HepG2 (cell line): ENCODE measurements around the gene KLHL17. TPM values are rescaled to one million over a fixed set of nuclear protein-coding genes. Genes with fewer than 3 reads are reported as not detected.

Experiments
- ATAC-seq: fragments of 200-7000 bp; cut with Tn5 transposase; 3 replicates; pipeline ENCODE4 v1.9.1; 2020; ENCODE audit warnings: mild to moderate bottlenecking, moderate library complexity
- BruUV-seq: library from RNA; stranded (reverse); fragments of 400-500 nt; replicated peaks from 2 replicates; lab custom pipeline; 2021; lab: Mats Ljungman, UMichigan
- CTCF ChIA-PET: fragments of 300-600 bp; formaldehyde crosslinking; extraction: SDS; loops from one replicate; lab custom pipeline; 2021; ENCODE audit warnings: low total read pairs, inconsistent platforms, low intra/inter-chr PET ratio; lab: Yijun Ruan, JAX
- POLR2A ChIA-PET: fragments of 350-600 bp; sonication (Branson Sonifier 250); formaldehyde crosslinking; loops from one replicate; lab custom pipeline; 2020; ENCODE audit warnings: antibody characterized with exemption, inconsistent platforms; lab: Yijun Ruan, JAX
- DNase-seq: peaks from one replicate; pipeline ENCODE4 v3.0.0-alpha.2; 2015; ENCODE audit warnings: low spot score
- FAIRE-seq: peaks from 3 replicates; lab custom pipeline; 2011; peaks lifted over from hg19 to GRCh38; lab: Jason Lieb, UNC
- H2AFZ ChIP-seq: one replicate; pipeline ENCODE4 v1.6.1; 2011; ENCODE audit warnings: low read length, inconsistent platforms
- H3K27ac ChIP-seq: fragments of 300-600 bp; 3 replicates; pipeline ENCODE4 v1.8.0; 2011; ENCODE audit warnings: mixed run types, mild to moderate bottlenecking, mixed read lengths, low read length, inconsistent platforms; ENCODE audit not compliant: insufficient read depth; ENCODE audit errors: extremely low read length
- H3K27me3 ChIP-seq, 2 experiments: fragments of 200-600 bp in 1 of 2; 2 replicates in 1 of 2; 3 replicates in 1 of 2; pipeline versions ENCODE4 v1.6.0 to v1.8.0; 2011; ENCODE audit warnings: low read length in 2 of 2, mild to moderate bottlenecking in 2 of 2, moderate library complexity in 2 of 2, inconsistent platforms in 1 of 2; ENCODE audit not compliant: insufficient read depth in 2 of 2, control insufficient read depth in 1 of 2
- H3K36me3 ChIP-seq, 2 experiments: fragments of 200-600 bp in 1 of 2; replicated peaks in 1 of 2; 2 replicates in 1 of 2; 3 replicates in 1 of 2; pipeline versions ENCODE4 v1.5.1 to v1.8.0; 2011; ENCODE audit warnings: low read length in 2 of 2, inconsistent platforms in 1 of 2; ENCODE audit not compliant: insufficient read depth in 2 of 2, control insufficient read depth in 1 of 2
- H3K4me1 ChIP-seq: 2 replicates; pipeline ENCODE4 v1.5.1; 2012; ENCODE audit warnings: low read length, inconsistent platforms; ENCODE audit not compliant: insufficient read depth
- H3K4me2 ChIP-seq: 2 replicates; pipeline ENCODE4 v1.6.0; 2011; ENCODE audit warnings: low read depth, low read length, inconsistent platforms
- H3K4me3 ChIP-seq, 3 experiments: fragments of 200-600 bp in 1 of 3; sonication (generic), shearing (Covaris generic) in 1 of 3; replicated peaks in 1 of 3; 2 replicates each; pipeline ENCODE4 v1.5.1; 2011 to 2016; ENCODE audit warnings: low read length in 3 of 3, inconsistent platforms in 2 of 3, low read depth in 2 of 3, mild to moderate bottlenecking in 2 of 3, control low read depth in 1 of 3, mixed read lengths in 1 of 3; ENCODE audit not compliant: insufficient read depth in 1 of 3
- H3K79me2 ChIP-seq: one replicate; pipeline ENCODE4 v1.6.1; 2011; ENCODE audit warnings: low read length, inconsistent platforms; ENCODE audit not compliant: insufficient read depth
- H3K9ac ChIP-seq: 2 replicates; pipeline ENCODE4 v1.6.0; 2011; ENCODE audit warnings: mild to moderate bottlenecking, low read depth, low read length, inconsistent platforms; ENCODE audit not compliant: insufficient read depth
- H3K9me3 ChIP-seq: 2 replicates; pipeline ENCODE4 v1.5.1; 2012; ENCODE audit warnings: mild to moderate bottlenecking, low read length
- H4K20me1 ChIP-seq: 2 replicates; pipeline ENCODE4 v1.6.0; 2011; ENCODE audit warnings: inconsistent platforms, mild to moderate bottlenecking, low read length, moderate library complexity; ENCODE audit not compliant: insufficient read depth
- ADNP ChIP-seq: sonication (generic); formaldehyde crosslinking; IDR thresholded peaks from 2 replicates; pipeline ENCODE4 v1.4.0; 2020; ENCODE audit warnings: missing genetic modification reagents
- AGO2 ChIP-seq: fragments of 200-400 bp; formaldehyde crosslinking; optimal IDR thresholded peaks from 2 replicates; pipeline ENCODE3; 2017; ENCODE audit warnings: mild to moderate bottlenecking, low read depth, low read length, moderate library complexity
- BORCS8-MEF2B ChIP-seq: sonication (generic); formaldehyde crosslinking; IDR thresholded peaks from 2 replicates; pipeline ENCODE4 v1.8.0; 2022; ENCODE audit warnings: mild to moderate bottlenecking, missing genetic modification reagents
- GABPA ChIP-seq, 2 experiments: IDR thresholded peaks; 2 replicates each; pipeline ENCODE4 v1.6.1; 2011 to 2016; ENCODE audit warnings: low read depth in 2 of 2, low read length in 1 of 2, missing biosample characterization in 1 of 2, missing genetic modification characterization in 1 of 2
- KLF11 ChIP-seq: IDR thresholded peaks from 2 replicates; pipeline ENCODE4 v1.6.1; 2016; ENCODE audit warnings: missing compliant biosample characterization
- PCBP2 ChIP-seq: fragments of 200-400 bp; formaldehyde crosslinking; optimal IDR thresholded peaks from 2 replicates; pipeline ENCODE3; 2018; ENCODE audit warnings: low read length, low read depth; ENCODE audit not compliant: poor library complexity, severe bottlenecking
- SYNCRIP ChIP-seq: fragments of 200-400 bp; formaldehyde crosslinking; IDR thresholded peaks from 2 replicates; pipeline ENCODE4 v1.6.1; 2018; ENCODE audit warnings: mild to moderate bottlenecking, low read depth, low read length; ENCODE audit not compliant: insufficient read depth
- YEATS4 ChIP-seq: sonication (generic); formaldehyde crosslinking; IDR thresholded peaks from 2 replicates; pipeline ENCODE4 v1.4.0; 2020; ENCODE audit warnings: missing genetic modification reagents, borderline replicate concordance
- ZNF12 ChIP-seq: sonication (generic); formaldehyde crosslinking; IDR thresholded peaks from 2 replicates; pipeline ENCODE4 v1.5.0; 2020; ENCODE audit warnings: missing genetic modification reagents
- ZNF792 ChIP-seq: IDR thresholded peaks from 2 replicates; pipeline ENCODE4 v1.6.1; 2016
- WGBS: methylation state at CpG from one replicate; pipeline ENCODE4 v1.1.6; 2017; ENCODE audit warnings: low lambda C conversion rate; 5-methylcytosine and 5-hydroxymethylcytosine counted together
- in situ Hi-C: cut with HindIII; loops from 2 replicates; pipeline ENCODE4 v1.10.0; 2017; ENCODE audit warnings: low pct_unique_long_range_greater_than_20kb; ENCODE audit not compliant: extremely low pct_ligation_motif_present
- intact Hi-C: fragments of 100-400 bp; cut with micrococcal nuclease; formaldehyde crosslinking; loops from one replicate; pipeline ENCODE4 v1.10.0; 2022; ENCODE audit not compliant: unreplicated experiment
- polyA plus RNA-seq, 8 experiments: library from polyadenylated mRNA; depleted of rRNA in 3 of 8; stranded (reverse) in 7 of 8; unstranded in 1 of 8; fragments of >200 nt; fragmentation: Illumina TruSeq in 4 of 8; extraction: Trizol in 4 of 8; gene quantifications; 2 replicates each; pipeline versions ENCODE4 v1.2.1 to v1.2.3, GENCODE V29; 2011 to 2016; ENCODE audit warnings: low read depth in 4 of 8, missing spikeins in 1 of 8, mixed read lengths in 1 of 8; ENCODE audit not compliant: insufficient read depth in 1 of 8
- total RNA-seq, 5 experiments: library from RNA; depleted of rRNA; stranded (reverse); fragments of >200 nt; fragmentation: Illumina TruSeq; extraction: Trizol; gene quantifications; 2 replicates each; pipeline ENCODE4 v1.2.3, GENCODE V29; 2016; ENCODE audit warnings: low read depth in 1 of 5
- TF ChIP-seq, protein P1 (sequence below): sonication (generic); formaldehyde crosslinking; IDR thresholded peaks from 2 replicates; pipeline ENCODE4 v1.5.1; 2020; ENCODE audit warnings: missing genetic modification reagents, mild to moderate bottlenecking, borderline replicate concordance
- TF ChIP-seq, protein P2 (sequence below): sonication (generic); formaldehyde crosslinking; IDR thresholded peaks from 2 replicates; pipeline ENCODE4 v1.5.0; 2020; ENCODE audit warnings: mild to moderate bottlenecking, missing genetic modification reagents
- TF ChIP-seq, protein P3 (sequence below): sonication (generic); formaldehyde crosslinking; IDR thresholded peaks from 2 replicates; pipeline ENCODE4 v1.5.0; 2020; ENCODE audit warnings: missing genetic modification reagents, mild to moderate bottlenecking, borderline replicate concordance

KLHL17 gene
- total and polyA plus RNA-seq, 2 of the 13 experiments (the other 11 are each of a cell fraction or from before 2014, with no cell fraction given) = 9.3 to 24.7 TPM

DNA sequence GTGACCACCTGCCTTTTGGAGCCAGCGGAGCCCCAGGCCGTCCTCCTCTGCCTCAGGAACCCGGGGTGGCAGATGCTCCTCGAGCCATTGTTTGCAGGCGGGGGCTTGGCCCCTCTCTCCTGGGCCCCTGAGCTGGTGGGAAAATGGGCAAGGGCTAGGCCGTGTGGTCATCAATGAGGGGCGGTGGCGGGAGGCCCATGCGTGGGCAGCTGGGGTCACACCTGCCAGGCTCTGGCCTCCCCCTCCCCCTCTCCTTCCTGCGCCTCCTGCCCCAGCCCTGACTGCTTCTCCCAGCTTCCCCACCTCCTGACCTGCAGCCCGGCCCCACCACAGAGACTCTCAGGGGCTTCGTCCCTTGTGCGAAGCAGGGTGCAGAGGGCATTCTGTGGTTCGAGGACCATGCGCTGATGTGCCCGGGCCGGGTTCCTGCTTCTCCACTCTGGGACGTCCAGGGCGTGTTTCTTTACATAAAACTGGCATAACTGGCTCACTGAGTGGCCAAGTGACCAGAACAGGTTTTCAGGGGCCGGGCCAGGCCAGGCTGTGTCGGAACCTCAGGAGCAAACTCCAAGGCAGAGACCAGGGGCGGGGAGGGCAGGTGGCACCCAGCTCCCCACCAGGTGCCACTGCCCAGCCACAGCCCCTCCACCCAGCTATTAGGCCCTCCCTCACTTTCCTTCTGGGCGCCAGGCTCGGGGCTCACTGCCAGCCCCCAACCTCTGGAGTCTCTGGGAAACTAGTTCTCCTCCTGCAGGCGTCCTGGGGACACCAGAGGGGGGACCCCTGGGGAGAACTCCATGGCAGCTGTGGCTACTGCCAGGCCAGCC lies 27.4 kb upstream of the KLHL17 start:
- no peak overlapping the region for H3K4me3 ChIP-seq
- ChIA-PET CTCF (no interaction called here), POLR2A (no interaction called here)
- H3K4me1 ChIP-seq = no peaks in the 10 kb centered on the region
- no peaks in the 10 kb centered on the region for H3K79me2 ChIP-seq
- H3K27ac ChIP-seq = no peak overlapping the region
- H3K9me3 ChIP-seq = no peaks in the 10 kb centered on the region
- FAIRE-seq (no peak), DNase-seq (no peak), ATAC-seq (no peak)
- H3K36me3 ChIP-seq = no peaks in the 10 kb centered on the region
- H3K27me3 ChIP-seq = peaks cover 27 to 85% of the 10 kb centered on the region in 2 experiments
- no peak overlapping the region for H3K9ac ChIP-seq
- TF ChIP-seq BORCS8-MEF2B (CRISPR knock-in tag) (no peak), GABPA (IDR thresholded peaks at IDR 0.05; ENCODE audit: low read depth, low read length) (no peak), GABPA (CRISPR knock-in tag; IDR thresholded peaks at IDR 0.05; ENCODE audit: low read depth) (no peak), ADNP (no peak), ZNF12 (CRISPR knock-in tag) (no peak), PCBP2 (no peak), AGO2 (no peak), KLF11 (CRISPR knock-in tag) (no peak), YEATS4 (CRISPR knock-in tag) (no peak), ZNF792 (CRISPR knock-in tag) (no peak), SYNCRIP (no peak)
- TF ChIP-seq, protein P1, sequence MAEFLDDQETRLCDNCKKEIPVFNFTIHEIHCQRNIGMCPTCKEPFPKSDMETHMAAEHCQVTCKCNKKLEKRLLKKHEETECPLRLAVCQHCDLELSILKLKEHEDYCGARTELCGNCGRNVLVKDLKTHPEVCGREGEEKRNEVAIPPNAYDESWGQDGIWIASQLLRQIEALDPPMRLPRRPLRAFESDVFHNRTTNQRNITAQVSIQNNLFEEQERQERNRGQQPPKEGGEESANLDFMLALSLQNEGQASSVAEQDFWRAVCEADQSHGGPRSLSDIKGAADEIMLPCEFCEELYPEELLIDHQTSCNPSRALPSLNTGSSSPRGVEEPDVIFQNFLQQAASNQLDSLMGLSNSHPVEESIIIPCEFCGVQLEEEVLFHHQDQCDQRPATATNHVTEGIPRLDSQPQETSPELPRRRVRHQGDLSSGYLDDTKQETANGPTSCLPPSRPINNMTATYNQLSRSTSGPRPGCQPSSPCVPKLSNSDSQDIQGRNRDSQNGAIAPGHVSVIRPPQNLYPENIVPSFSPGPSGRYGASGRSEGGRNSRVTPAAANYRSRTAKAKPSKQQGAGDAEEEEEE (CRISPR knock-in tag) = no peak
- TF ChIP-seq, protein P2, sequence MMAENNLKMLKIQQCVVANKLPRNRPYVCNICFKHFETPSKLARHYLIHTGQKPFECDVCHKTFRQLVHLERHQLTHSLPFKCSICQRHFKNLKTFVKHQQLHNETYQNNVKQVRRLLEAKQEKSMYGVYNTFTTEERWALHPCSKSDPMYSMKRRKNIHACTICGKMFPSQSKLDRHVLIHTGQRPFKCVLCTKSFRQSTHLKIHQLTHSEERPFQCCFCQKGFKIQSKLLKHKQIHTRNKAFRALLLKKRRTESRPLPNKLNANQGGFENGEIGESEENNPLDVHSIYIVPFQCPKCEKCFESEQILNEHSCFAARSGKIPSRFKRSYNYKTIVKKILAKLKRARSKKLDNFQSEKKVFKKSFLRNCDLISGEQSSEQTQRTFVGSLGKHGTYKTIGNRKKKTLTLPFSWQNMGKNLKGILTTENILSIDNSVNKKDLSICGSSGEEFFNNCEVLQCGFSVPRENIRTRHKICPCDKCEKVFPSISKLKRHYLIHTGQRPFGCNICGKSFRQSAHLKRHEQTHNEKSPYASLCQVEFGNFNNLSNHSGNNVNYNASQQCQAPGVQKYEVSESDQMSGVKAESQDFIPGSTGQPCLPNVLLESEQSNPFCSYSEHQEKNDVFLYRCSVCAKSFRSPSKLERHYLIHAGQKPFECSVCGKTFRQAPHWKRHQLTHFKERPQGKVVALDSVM = no peak
- TF ChIP-seq, protein P3, sequence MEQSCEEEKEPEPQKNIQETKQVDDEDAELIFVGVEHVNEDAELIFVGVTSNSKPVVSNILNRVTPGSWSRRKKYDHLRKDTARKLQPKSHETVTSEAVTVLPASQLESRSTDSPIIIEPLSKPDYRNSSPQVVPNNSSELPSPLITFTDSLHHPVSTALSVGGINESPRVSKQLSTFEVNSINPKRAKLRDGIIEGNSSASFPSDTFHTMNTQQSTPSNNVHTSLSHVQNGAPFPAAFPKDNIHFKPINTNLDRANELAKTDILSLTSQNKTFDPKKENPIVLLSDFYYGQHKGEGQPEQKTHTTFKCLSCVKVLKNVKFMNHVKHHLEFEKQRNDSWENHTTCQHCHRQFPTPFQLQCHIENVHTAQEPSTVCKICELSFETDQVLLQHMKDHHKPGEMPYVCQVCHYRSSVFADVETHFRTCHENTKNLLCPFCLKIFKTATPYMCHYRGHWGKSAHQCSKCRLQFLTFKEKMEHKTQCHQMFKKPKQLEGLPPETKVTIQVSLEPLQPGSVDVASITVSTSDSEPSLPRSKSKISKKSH (CRISPR knock-in tag) = no peak
- in situ Hi-C loops = no loop called here
- intact Hi-C loops = no loop called here
- BruUV-seq = no TSS peak
- H2AFZ ChIP-seq = no peak overlapping the region
- 3% methylated on average over 10 of the region's 25 CpGs for WGBS
- no peaks in the 10 kb centered on the region for H4K20me1 ChIP-seq
- no peak overlapping the region for H3K4me2 ChIP-seq
